HepG2 (cell line): ENCODE measurements around the gene RBX1. TPM values are rescaled to one million over a fixed set of nuclear protein-coding genes. Genes with fewer than 3 reads are reported as not detected.

ENCODE experiments used
- CREM ChIP-seq, 2 experiments: sonication (generic) in 1 of 2; formaldehyde crosslinking in 1 of 2; IDR thresholded peaks; 2 replicates each; pipeline versions ENCODE4 v1.4.0 to v1.6.1; 2016 to 2020; ENCODE audit warnings: antibody characterized with exemption in 1 of 2, mild to moderate bottlenecking in 1 of 2, missing genetic modification reagents in 1 of 2
- IKZF1 ChIP-seq: fragments of 450-650 bp; IDR thresholded peaks from 2 replicates; pipeline ENCODE4 v1.7.1; 2016
- NCOA1 ChIP-seq: sonication (generic); formaldehyde crosslinking; IDR thresholded peaks from 2 replicates; pipeline ENCODE4 v1.9.0; 2021; ENCODE audit warnings: missing genetic modification reagents
- SALL2 ChIP-seq: sonication (generic); formaldehyde crosslinking; IDR thresholded peaks from 2 replicates; pipeline ENCODE4 v1.8.1; 2023; ENCODE audit warnings: mild to moderate bottlenecking, missing genetic modification reagents, inconsistent platforms
- SP140L ChIP-seq: sonication (generic); formaldehyde crosslinking; IDR thresholded peaks from 2 replicates; pipeline ENCODE4 v1.4.0; 2020; ENCODE audit warnings: missing genetic modification reagents, borderline replicate concordance
- ZKSCAN1 ChIP-seq: fragments of 150-350 bp; IDR thresholded peaks from 2 replicates; pipeline ENCODE4 v1.6.1; 2014; ENCODE audit warnings: low read length
- ZNF232 ChIP-seq: sonication (generic); formaldehyde crosslinking; IDR thresholded peaks from 2 replicates; pipeline ENCODE4 v1.4.0; 2020; ENCODE audit warnings: missing genetic modification reagents, borderline replicate concordance
- ZNF572 ChIP-seq: sonication (generic); formaldehyde crosslinking; IDR thresholded peaks from 2 replicates; pipeline ENCODE4 v1.5.1; 2020; ENCODE audit warnings: mild to moderate bottlenecking, missing genetic modification reagents
- ZNF629 ChIP-seq: sonication (generic); formaldehyde crosslinking; conservative IDR thresholded peaks from 2 replicates; pipeline ENCODE4 v1.5.0; 2020; ENCODE audit warnings: missing genetic modification reagents
- polyA plus RNA-seq, 8 experiments: library from polyadenylated mRNA; depleted of rRNA in 3 of 8; stranded (reverse) in 7 of 8; unstranded in 1 of 8; fragments of >200 nt; fragmentation: Illumina TruSeq in 4 of 8; extraction: Trizol in 4 of 8; gene quantifications; 2 replicates each; pipeline versions ENCODE4 v1.2.1 to v1.2.3, GENCODE V29; 2011 to 2016; ENCODE audit warnings: low read depth in 4 of 8, missing spikeins in 1 of 8, mixed read lengths in 1 of 8; ENCODE audit not compliant: insufficient read depth in 1 of 8
- total RNA-seq, 5 experiments: library from RNA; depleted of rRNA; stranded (reverse); fragments of >200 nt; fragmentation: Illumina TruSeq; extraction: Trizol; gene quantifications; 2 replicates each; pipeline ENCODE4 v1.2.3, GENCODE V29; 2016; ENCODE audit warnings: low read depth in 1 of 5
- TF ChIP-seq, protein P1 (sequence below): sonication (generic); formaldehyde crosslinking; IDR thresholded peaks from 2 replicates; pipeline ENCODE4 v1.4.0; 2020; ENCODE audit warnings: mild to moderate bottlenecking, missing genetic modification reagents
- TF ChIP-seq, protein P2 (sequence below): sonication (generic); formaldehyde crosslinking; IDR thresholded peaks from 2 replicates; pipeline ENCODE4 v1.5.0; 2020; ENCODE audit warnings: missing genetic modification reagents, mild to moderate bottlenecking, borderline replicate concordance
- TF ChIP-seq, protein P3 (sequence below): IDR thresholded peaks from 2 replicates; pipeline ENCODE4 v1.6.1; 2016; ENCODE audit warnings: low read depth
- TF ChIP-seq, protein P4 (sequence below): sonication (generic); formaldehyde crosslinking; IDR thresholded peaks from 2 replicates; pipeline ENCODE4 v1.9.0; 2022; ENCODE audit warnings: missing genetic modification reagents, mild to moderate bottlenecking, borderline replicate concordance
- TF ChIP-seq, protein P5 (sequence below): sonication (generic); formaldehyde crosslinking; IDR thresholded peaks from 2 replicates; pipeline ENCODE4 v1.9.0; 2021; ENCODE audit warnings: missing genetic modification reagents, borderline replicate concordance
- TF ChIP-seq, protein P6 (sequence below): IDR thresholded peaks from 2 replicates; pipeline ENCODE4 v1.6.1; 2012; ENCODE audit warnings: low read depth, low read length, improper control_type of control experiment

The RBX1 gene
- total and polyA plus RNA-seq, 2 of the 13 experiments (the other 11 are each of a cell fraction or from before 2014, with no cell fraction given), result 84.9 to 90.2 TPM

DNA sequence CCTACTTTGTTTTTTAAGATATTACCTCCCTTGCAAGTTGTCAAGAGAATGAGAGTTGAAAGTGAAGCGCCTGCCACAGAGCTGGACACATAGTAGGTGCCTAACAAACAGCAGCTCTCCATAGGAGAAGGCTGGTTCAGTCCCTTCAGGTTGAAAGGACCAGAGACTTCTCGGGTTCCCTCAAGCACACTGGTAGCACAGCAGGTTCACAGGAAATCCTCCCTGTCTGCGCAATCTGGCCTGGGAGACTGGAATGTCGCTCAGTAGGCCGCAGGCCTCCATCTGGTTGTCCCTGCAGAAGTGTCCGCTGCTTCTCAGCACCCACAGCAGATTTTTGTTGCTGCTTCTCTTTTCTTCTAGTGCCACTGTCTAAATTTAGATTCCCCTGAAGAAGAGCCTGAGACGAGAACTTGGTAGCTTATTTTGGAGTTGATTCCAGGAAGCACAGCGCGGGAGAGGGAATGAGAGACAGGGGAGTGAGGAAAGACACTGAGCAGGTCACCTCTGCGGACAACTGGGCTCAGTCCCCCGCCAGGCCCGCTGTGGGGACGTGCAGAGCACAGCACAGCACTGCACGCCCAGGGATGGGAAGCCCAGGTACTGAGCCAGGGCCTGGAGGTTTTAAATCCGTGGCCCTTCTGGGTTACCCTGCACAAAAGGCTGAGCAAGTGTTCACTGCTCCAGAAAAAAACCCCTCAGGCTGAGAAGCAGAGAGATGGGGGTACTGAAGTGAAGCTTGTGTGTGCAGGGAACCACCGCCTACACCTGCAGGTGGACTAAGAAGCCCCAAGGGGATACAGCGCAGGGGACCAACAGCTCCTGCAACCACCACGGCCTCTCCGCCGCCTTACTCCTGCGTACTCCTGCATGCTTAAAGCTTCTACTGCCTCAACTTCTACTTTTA, 31.6 kb downstream of the RBX1 start (continued):
- TF ChIP-seq, protein P1, sequence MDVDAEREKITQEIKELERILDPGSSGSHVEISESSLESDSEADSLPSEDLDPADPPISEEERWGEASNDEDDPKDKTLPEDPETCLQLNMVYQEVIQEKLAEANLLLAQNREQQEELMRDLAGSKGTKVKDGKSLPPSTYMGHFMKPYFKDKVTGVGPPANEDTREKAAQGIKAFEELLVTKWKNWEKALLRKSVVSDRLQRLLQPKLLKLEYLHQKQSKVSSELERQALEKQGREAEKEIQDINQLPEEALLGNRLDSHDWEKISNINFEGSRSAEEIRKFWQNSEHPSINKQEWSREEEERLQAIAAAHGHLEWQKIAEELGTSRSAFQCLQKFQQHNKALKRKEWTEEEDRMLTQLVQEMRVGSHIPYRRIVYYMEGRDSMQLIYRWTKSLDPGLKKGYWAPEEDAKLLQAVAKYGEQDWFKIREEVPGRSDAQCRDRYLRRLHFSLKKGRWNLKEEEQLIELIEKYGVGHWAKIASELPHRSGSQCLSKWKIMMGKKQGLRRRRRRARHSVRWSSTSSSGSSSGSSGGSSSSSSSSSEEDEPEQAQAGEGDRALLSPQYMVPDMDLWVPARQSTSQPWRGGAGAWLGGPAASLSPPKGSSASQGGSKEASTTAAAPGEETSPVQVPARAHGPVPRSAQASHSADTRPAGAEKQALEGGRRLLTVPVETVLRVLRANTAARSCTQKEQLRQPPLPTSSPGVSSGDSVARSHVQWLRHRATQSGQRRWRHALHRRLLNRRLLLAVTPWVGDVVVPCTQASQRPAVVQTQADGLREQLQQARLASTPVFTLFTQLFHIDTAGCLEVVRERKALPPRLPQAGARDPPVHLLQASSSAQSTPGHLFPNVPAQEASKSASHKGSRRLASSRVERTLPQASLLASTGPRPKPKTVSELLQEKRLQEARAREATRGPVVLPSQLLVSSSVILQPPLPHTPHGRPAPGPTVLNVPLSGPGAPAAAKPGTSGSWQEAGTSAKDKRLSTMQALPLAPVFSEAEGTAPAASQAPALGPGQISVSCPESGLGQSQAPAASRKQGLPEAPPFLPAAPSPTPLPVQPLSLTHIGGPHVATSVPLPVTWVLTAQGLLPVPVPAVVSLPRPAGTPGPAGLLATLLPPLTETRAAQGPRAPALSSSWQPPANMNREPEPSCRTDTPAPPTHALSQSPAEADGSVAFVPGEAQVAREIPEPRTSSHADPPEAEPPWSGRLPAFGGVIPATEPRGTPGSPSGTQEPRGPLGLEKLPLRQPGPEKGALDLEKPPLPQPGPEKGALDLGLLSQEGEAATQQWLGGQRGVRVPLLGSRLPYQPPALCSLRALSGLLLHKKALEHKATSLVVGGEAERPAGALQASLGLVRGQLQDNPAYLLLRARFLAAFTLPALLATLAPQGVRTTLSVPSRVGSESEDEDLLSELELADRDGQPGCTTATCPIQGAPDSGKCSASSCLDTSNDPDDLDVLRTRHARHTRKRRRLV (CRISPR knock-in tag), result no peak
- TF ChIP-seq SALL2 (CRISPR knock-in tag) (no peak), CREM (IDR thresholded peaks at IDR 0.05) (no peak), CREM (CRISPR knock-in tag; IDR thresholded peaks at IDR 0.05) (no peak), ZNF232 (CRISPR knock-in tag) (no peak), ZKSCAN1 (peak; percentile 55; the same call in 1 of the 2 replicates), ZNF572 (CRISPR knock-in tag) (no peak), NCOA1 (CRISPR knock-in tag) (no peak), IKZF1 (no peak), SP140L (CRISPR knock-in tag) (no peak), ZNF629 (CRISPR knock-in tag) (no peak)
- TF ChIP-seq, protein P2, sequence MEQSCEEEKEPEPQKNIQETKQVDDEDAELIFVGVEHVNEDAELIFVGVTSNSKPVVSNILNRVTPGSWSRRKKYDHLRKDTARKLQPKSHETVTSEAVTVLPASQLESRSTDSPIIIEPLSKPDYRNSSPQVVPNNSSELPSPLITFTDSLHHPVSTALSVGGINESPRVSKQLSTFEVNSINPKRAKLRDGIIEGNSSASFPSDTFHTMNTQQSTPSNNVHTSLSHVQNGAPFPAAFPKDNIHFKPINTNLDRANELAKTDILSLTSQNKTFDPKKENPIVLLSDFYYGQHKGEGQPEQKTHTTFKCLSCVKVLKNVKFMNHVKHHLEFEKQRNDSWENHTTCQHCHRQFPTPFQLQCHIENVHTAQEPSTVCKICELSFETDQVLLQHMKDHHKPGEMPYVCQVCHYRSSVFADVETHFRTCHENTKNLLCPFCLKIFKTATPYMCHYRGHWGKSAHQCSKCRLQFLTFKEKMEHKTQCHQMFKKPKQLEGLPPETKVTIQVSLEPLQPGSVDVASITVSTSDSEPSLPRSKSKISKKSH (CRISPR knock-in tag), result no peak
- TF ChIP-seq, protein P3, sequence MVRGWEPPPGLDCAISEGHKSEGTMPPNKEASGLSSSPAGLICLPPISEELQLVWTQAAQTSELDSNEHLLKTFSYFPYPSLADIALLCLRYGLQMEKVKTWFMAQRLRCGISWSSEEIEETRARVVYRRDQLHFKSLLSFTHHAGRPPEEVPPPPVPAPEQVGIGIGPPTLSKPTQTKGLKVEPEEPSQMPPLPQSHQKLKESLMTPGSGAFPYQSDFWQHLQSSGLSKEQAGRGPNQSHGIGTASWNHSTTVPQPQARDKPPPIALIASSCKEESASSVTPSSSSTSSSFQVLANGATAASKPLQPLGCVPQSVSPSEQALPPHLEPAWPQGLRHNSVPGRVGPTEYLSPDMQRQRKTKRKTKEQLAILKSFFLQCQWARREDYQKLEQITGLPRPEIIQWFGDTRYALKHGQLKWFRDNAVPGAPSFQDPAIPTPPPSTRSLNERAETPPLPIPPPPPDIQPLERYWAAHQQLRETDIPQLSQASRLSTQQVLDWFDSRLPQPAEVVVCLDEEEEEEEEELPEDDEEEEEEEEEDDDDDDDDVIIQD (CRISPR knock-in tag), result no peak
- TF ChIP-seq, protein P4, sequence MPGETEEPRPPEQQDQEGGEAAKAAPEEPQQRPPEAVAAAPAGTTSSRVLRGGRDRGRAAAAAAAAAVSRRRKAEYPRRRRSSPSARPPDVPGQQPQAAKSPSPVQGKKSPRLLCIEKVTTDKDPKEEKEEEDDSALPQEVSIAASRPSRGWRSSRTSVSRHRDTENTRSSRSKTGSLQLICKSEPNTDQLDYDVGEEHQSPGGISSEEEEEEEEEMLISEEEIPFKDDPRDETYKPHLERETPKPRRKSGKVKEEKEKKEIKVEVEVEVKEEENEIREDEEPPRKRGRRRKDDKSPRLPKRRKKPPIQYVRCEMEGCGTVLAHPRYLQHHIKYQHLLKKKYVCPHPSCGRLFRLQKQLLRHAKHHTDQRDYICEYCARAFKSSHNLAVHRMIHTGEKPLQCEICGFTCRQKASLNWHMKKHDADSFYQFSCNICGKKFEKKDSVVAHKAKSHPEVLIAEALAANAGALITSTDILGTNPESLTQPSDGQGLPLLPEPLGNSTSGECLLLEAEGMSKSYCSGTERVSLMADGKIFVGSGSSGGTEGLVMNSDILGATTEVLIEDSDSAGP (CRISPR knock-in tag), result 0 out of 2 replicates have a peak, but pooled peaks have one; percentile 17
- TF ChIP-seq, protein P5, sequence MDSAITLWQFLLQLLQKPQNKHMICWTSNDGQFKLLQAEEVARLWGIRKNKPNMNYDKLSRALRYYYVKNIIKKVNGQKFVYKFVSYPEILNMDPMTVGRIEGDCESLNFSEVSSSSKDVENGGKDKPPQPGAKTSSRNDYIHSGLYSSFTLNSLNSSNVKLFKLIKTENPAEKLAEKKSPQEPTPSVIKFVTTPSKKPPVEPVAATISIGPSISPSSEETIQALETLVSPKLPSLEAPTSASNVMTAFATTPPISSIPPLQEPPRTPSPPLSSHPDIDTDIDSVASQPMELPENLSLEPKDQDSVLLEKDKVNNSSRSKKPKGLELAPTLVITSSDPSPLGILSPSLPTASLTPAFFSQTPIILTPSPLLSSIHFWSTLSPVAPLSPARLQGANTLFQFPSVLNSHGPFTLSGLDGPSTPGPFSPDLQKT (CRISPR knock-in tag), result no peak
- TF ChIP-seq, protein P6, sequence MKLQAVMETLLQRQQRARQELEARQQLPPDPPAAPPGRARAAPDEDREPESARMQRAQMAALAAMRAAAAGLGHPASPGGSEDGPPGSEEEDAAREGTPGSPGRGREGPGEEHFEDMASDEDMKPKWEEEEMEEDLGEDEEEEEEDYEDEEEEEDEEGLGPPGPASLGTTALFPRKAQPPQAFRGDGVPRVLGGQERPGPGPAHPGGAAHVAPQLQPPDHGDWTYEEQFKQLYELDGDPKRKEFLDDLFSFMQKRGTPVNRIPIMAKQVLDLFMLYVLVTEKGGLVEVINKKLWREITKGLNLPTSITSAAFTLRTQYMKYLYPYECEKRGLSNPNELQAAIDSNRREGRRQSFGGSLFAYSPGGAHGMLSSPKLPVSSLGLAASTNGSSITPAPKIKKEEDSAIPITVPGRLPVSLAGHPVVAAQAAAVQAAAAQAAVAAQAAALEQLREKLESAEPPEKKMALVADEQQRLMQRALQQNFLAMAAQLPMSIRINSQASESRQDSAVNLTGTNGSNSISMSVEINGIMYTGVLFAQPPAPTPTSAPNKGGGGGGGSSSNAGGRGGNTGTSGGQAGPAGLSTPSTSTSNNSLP, result no peak
